Large intestine (tissue), 3 donors: ENCODE measurements around the gene SDC4. TPM values are rescaled to one million over a fixed set of nuclear protein-coding genes. Genes with fewer than 3 reads are reported as not detected.

Experiments used
- DNase-seq, 2 donors: peaks; one replicate each; pipeline versions ENCODE4 v3.0.0 to v3.0.0-alpha.2; 2013
- H3K27ac ChIP-seq: one replicate; pipeline ENCODE4 v1.5.1; 2013; ENCODE audit warnings: low read length
- H3K27me3 ChIP-seq: 2 replicates; pipeline ENCODE4 v1.6.1; 2013; ENCODE audit warnings: low read length; ENCODE audit not compliant: control insufficient read depth, insufficient read depth
- H3K36me3 ChIP-seq: 2 replicates; pipeline ENCODE4 v1.6.1; 2013; ENCODE audit warnings: low read length; ENCODE audit not compliant: control insufficient read depth, insufficient read depth
- H3K4me1 ChIP-seq: one replicate; pipeline ENCODE4 v1.6.1; 2013; ENCODE audit warnings: low read length; ENCODE audit not compliant: control insufficient read depth, insufficient read depth
- H3K4me3 ChIP-seq: one replicate; pipeline ENCODE4 v1.5.1; 2013; ENCODE audit warnings: low read length
- H3K9me3 ChIP-seq: one replicate; pipeline ENCODE4 v1.6.1; 2013; ENCODE audit warnings: mild to moderate bottlenecking, low read depth, low read length, moderate library complexity; ENCODE audit not compliant: control insufficient read depth
- WGBS: methylation state at CpG from one replicate; pipeline ENCODE4 v1.1.5; 2013; ENCODE audit warnings: low lambda C conversion rate; ENCODE audit not compliant: insufficient coverage; 5-methylcytosine and 5-hydroxymethylcytosine counted together
- polyA plus RNA-seq: library from polyadenylated mRNA; unstranded; fragments of 120-200 nt; gene quantifications from one replicate; pipeline ENCODE4 v1.2.1, GENCODE V29; 2013

Gene SDC4
- polyA plus RNA-seq, 1 donor: 87.8 TPM

- DNase-seq: no peak
- no peak overlapping the region for H3K27ac ChIP-seq
- H3K4me1 ChIP-seq: no peaks in the 10 kb centered on the region
- H3K4me3 ChIP-seq: no peak overlapping the region
- H3K27me3 ChIP-seq: peaks cover 40% of the 10 kb centered on the region
- no peaks in the 10 kb centered on the region for H3K36me3 ChIP-seq
- H3K9me3 ChIP-seq: no peaks in the 10 kb centered on the region
- no CpG with 5 or more reads among the region's 7 CpGs for WGBS
Observed at GRCh38 chr20:45282700-45283550, 65.3 kb downstream of the SDC4 start.

DNA sequence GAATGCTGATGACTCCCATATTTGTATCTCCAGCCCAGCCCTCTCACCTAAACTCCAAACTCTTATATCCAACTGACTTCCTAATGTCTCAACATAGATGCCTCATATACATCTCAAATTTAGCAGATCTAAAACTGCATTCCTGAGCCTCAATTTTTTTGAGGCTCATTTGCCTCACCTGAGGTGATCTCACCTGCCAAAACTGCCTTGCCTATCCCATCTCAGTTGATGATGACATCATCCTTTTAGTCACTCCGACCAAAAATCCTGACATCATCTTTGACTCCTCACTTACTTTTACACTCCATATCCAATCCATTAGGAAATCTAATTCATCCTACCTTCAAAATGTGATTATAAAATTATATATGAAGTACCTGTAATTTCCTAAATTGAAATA, 68.2 kb downstream of the SDC4 start:
- WGBS: no CpG with 5 or more reads among the region's 1 CpG
- peaks cover 4% of the 10 kb centered on the region for H3K4me1 ChIP-seq
- no peak for DNase-seq
- no peak overlapping the region for H3K4me3 ChIP-seq
- peaks cover 26% of the 10 kb centered on the region for H3K27me3 ChIP-seq
- H3K36me3 ChIP-seq: no peaks in the 10 kb centered on the region
- H3K27ac ChIP-seq: no peak overlapping the region
- no peaks in the 10 kb centered on the region for H3K9me3 ChIP-seq

- no peak overlapping the region for H3K27ac ChIP-seq
- no peaks in the 10 kb centered on the region for H3K36me3 ChIP-seq
- H3K27me3 ChIP-seq: peaks cover 24% of the 10 kb centered on the region
- DNase-seq: peak in 1 of 2 donors; percentile 53
- WGBS: 68% methylated on average over 2 of the region's 3 CpGs
- H3K4me3 ChIP-seq: no peak overlapping the region
- H3K4me1 ChIP-seq: peaks cover 4% of the 10 kb centered on the region
- no peaks in the 10 kb centered on the region for H3K9me3 ChIP-seq
Observed at GRCh38 chr20:45275338-45275737, 72.9 kb downstream of the SDC4 start.

Other genes with a start within 250 kb of the SDC4 start
- 1.2 TPM for gene KCNS1, start 247.3 kb downstream of the SDC4 start, polyA plus RNA-seq
- gene WFDC5, start 233.2 kb downstream of the SDC4 start, polyA plus RNA-seq: not detected
- gene WFDC12, start 224.0 kb downstream of the SDC4 start, polyA plus RNA-seq: not detected
- 37.4 TPM for gene PI3, start 173.5 kb downstream of the SDC4 start, polyA plus RNA-seq
- gene SEMG1, start 141.4 kb downstream of the SDC4 start, polyA plus RNA-seq: not detected
- gene SEMG2, start 127.1 kb downstream of the SDC4 start, polyA plus RNA-seq: not detected
- 20.1 TPM for gene SLPI, start 93.9 kb downstream of the SDC4 start, polyA plus RNA-seq
- gene RBPJL, start 41.6 kb downstream of the SDC4 start, polyA plus RNA-seq: not detected
- not detected for gene MATN4, start 40.1 kb downstream of the SDC4 start, polyA plus RNA-seq
- 31.7 TPM for gene SYS1, start 14.7 kb upstream of the SDC4 start, polyA plus RNA-seq
- gene TP53TG5, start 29.9 kb upstream of the SDC4 start, polyA plus RNA-seq: 0.78 TPM
- 36.1 TPM for gene DBNDD2, start 59.9 kb upstream of the SDC4 start, polyA plus RNA-seq
- gene PIGT, start 67.7 kb upstream of the SDC4 start, polyA plus RNA-seq: 91.6 TPM
- gene WFDC2, start 121.3 kb upstream of the SDC4 start, polyA plus RNA-seq: 2.8 TPM
- not detected for gene SPINT3, start 167.2 kb upstream of the SDC4 start, polyA plus RNA-seq
- not detected for gene WFDC6, start 191.1 kb upstream of the SDC4 start, polyA plus RNA-seq
- not detected for gene EPPIN, start 199.0 kb upstream of the SDC4 start, polyA plus RNA-seq
- gene WFDC8, start 230.9 kb upstream of the SDC4 start, polyA plus RNA-seq: not detected